GM19023 (cell line): ENCODE measurements around the gene CXCL9.
"Not testable (repeated sequence)": the region's sequence is repeated elsewhere in the genome, so short reads cannot be mapped to it uniquely, and the experiment has no call there.

Experiments
- ATAC-seq: cut with Tn5 transposase; IDR thresholded peaks from one replicate; pipeline ENCODE4 v1.9.1; 2021; ENCODE audit warnings: mild to moderate bottlenecking, moderate library complexity; ENCODE audit not compliant: unreplicated experiment

Gene CXCL9

GRCh38 chr4:76012388-76012801 lies 5.1 kb upstream of the CXCL9 start:
- no peak for ATAC-seq

GRCh38 chr4:76011700-76012387 lies 4.5 kb upstream of the CXCL9 start:
- peak; percentile 75 for ATAC-seq

- ATAC-seq = no peak
Observed at GRCh38 chr4:76011018-76011670, 3.8 kb upstream of the CXCL9 start.

- ATAC-seq = no peak
Observed at GRCh38 chr4:76010576-76010975, 3.3 kb upstream of the CXCL9 start.

- no peak for ATAC-seq
Observed at GRCh38 chr4:76009311-76009710, 2.0 kb upstream of the CXCL9 start.

- no peak for ATAC-seq
Observed at GRCh38 chr4:76003620-76004019, 3.7 kb downstream of the CXCL9 start.

GRCh38 chr4:76003035-76003434 lies 4.3 kb downstream of the CXCL9 start:
- ATAC-seq = no peak

- no peak for ATAC-seq
Observed at GRCh38 chr4:76002176-76002575, 5.1 kb downstream of the CXCL9 start.

GRCh38 chr4:76001700-76002099 lies 5.6 kb downstream of the CXCL9 start:
- ATAC-seq = no peak

- no peak for ATAC-seq
Observed at GRCh38 chr4:76000279-76000678, 7.0 kb downstream of the CXCL9 start.

GRCh38 chr4:75998525-75999147 lies 8.7 kb downstream of the CXCL9 start:
- ATAC-seq = not testable (repeated sequence)

GRCh38 chr4:75997946-75998345 lies 9.4 kb downstream of the CXCL9 start:
- no peak for ATAC-seq

- no peak for ATAC-seq
Observed at GRCh38 chr4:75997081-75997480, 10.2 kb downstream of the CXCL9 start.

GRCh38 chr4:75995727-75996126 lies 11.6 kb downstream of the CXCL9 start:
- ATAC-seq = no peak

GRCh38 chr4:75992462-75992861 lies 14.8 kb downstream of the CXCL9 start:
- no peak for ATAC-seq

GRCh38 chr4:75989846-75990528 lies 17.3 kb downstream of the CXCL9 start:
- ATAC-seq = peak; percentile 5

GRCh38 chr4:75985116-75985515 lies 22.2 kb downstream of the CXCL9 start:
- no peak for ATAC-seq

- ATAC-seq = no peak
Observed at GRCh38 chr4:75980576-75980975, 26.7 kb downstream of the CXCL9 start.

- ATAC-seq = no peak
Observed at GRCh38 chr4:75976177-75976576, 31.1 kb downstream of the CXCL9 start.

GRCh38 chr4:75973766-75974165 lies 33.5 kb downstream of the CXCL9 start:
- no peak for ATAC-seq

- no peak for ATAC-seq
Observed at GRCh38 chr4:75968084-75968483, 39.2 kb downstream of the CXCL9 start.

- no peak for ATAC-seq
Observed at GRCh38 chr4:75963558-75963957, 43.8 kb downstream of the CXCL9 start.
